ENCODE results near the gene EXOC4.

Gene EXOC4

GRCh38 chr7:134022286-134022911, 769.5 kb downstream of the EXOC4 start:
- no peak for DNase-seq

- no peak for DNase-seq
Observed at GRCh38 chr7:134024739-134025138, 771.9 kb downstream of the EXOC4 start.

- DNase-seq, result no peak
Observed at GRCh38 chr7:134028853-134029252, 776.0 kb downstream of the EXOC4 start.

- DNase-seq, result no peak
Observed at GRCh38 chr7:134029743-134030142, 776.9 kb downstream of the EXOC4 start.

GRCh38 chr7:134030460-134030865, 777.6 kb downstream of the EXOC4 start:
- no peak for DNase-seq

DNA sequence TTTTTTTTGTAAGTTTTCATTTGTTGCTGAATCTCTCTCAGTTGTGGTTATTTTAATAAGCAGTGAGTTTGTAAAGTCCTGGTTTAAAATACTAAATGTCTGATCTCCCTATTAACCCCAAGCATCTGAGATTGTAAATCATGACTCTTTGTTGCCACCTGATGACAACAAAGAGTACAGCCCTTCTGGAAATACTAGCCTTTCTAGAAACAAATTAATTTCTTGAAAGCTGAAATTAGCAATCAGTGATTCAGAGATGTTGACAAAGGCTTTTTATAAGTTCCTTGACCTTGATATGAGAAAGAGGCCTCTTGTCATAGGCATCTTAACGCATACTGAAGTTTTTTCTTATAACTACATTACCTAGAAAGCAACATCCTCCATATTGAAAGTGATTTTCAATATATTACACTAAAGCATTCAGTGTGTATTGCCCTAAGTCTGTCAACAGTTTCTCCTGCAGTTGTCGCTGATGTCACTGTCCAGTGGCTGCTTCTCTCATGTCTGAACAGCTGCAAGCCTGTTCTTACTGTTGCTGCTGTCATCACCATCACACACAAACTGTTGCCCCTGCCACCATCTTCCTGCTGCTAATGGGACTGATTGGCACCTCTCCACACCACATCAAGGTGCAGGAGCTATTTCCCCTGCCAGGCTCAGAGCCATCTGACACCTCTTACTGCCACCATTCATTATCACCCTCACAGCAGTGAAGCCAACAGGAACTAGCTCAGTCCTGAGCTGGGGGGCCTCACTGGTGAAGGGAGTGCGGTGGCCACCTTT, 779.1 kb downstream of the EXOC4 start:
- no peak for DNase-seq

DNA sequence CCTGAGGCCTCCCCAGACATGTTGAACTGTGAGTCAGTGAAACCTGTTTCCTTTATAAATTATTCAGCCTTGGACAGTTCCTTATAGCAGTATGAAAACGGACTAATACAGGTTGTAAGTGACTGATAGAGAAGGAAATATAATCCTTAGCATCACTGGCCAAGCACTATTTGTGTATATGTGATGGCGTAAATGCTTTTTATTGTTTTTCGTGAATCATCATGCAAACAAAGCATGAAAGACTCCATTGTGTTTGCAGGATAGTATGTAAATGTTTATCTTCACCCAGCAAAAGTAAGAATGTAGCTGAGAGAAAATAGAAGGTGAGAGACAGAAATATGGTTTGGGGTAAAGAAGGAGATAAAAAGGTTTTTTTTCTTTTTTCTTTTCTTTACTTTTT, 781.8 kb downstream of the EXOC4 start:
- DNase-seq, result no peak

DNA sequence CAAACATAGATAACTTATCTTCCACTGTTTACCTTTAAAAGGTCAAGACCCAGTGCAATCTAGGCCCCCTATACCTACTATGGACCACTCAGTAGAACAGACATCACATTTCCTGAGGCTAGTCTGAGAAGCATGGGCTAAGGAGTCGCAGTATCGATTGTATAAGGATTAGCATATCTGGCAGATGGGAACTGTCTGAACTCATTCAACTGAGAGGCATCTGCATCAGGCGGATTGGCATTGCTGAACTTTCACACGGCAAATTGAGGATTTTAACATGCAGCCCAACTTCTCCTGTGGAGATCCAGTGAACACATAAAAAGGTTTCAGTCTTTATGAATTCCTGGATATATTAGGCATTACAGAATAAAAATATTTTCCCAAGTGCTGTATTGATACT, 785.1 kb downstream of the EXOC4 start:
- DNase-seq, result no peak

DNA sequence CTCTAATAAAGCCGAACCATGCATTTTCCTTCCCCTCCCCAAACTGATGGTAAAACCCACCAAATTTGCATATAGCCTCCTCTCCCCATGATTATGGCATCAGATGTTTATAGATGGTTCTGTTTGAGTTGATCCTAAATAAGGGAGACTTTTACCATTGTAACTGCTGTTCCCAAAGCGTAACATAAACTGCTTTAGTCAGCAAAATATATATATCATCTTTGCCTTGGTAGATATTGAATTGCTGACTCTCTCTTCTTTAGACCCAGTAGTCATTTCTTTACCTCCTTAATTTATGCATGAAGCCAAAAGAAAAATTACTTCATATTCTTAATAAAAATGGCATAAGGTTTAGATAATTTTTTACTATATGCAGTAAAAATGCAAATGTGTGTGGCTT, 788.1 kb downstream of the EXOC4 start:
- no peak for DNase-seq

GRCh38 chr7:134041477-134041876, 788.6 kb downstream of the EXOC4 start:
- no peak for DNase-seq

- no peak for DNase-seq
Observed at GRCh38 chr7:134042307-134042706, 789.4 kb downstream of the EXOC4 start.

GRCh38 chr7:134044682-134045081, 791.8 kb downstream of the EXOC4 start:
- no peak for DNase-seq

DNA sequence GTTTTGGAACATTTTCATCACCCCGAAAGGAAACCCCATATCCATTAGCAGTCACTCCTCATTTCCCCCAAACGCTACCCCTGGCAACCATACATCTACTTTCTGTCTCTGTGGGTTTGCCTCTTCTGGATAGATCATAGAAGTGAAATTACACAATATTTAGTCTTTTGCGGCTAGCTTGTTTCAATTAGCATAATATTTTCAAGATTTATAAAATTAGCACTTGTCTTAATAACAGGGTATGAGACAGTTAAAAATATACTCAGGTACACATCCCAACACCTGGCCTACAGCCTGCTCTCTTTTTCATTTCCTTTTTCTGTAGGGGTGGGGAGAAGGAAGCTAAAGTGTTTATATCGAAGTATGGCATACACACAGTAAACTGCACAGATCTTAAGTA, 792.8 kb downstream of the EXOC4 start:
- DNase-seq, result no peak

- no peak for DNase-seq
Observed at GRCh38 chr7:134046594-134047128, 793.8 kb downstream of the EXOC4 start.

GRCh38 chr7:134047675-134048074, 794.8 kb downstream of the EXOC4 start:
- DNase-seq, result no peak

DNA sequence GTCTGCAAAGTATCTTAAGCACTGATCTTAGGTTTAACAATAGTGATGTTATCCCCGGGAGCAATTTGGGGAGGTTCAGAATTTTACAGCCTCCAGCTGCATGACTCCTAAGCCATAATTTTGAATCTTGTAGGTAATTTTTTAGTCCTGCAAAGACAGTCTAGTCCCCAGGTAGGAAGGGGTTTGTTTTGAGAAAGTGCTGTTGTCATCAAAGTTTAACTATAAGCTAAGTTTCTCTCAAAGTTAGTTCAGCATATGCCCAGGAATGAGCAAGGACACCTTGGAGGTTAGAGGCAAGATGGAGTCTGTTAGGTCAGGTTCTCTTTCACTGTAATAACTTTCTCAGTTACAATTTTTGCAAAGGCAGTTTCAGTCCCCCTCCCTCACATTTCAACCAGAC, 795.3 kb downstream of the EXOC4 start:
- no peak for DNase-seq

GRCh38 chr7:134051020-134051419, 798.1 kb downstream of the EXOC4 start:
- no peak for DNase-seq

- DNase-seq, result no peak
Observed at GRCh38 chr7:134056816-134057215, 803.9 kb downstream of the EXOC4 start.

GRCh38 chr7:134058521-134058920, 805.6 kb downstream of the EXOC4 start:
- no peak for DNase-seq

DNA sequence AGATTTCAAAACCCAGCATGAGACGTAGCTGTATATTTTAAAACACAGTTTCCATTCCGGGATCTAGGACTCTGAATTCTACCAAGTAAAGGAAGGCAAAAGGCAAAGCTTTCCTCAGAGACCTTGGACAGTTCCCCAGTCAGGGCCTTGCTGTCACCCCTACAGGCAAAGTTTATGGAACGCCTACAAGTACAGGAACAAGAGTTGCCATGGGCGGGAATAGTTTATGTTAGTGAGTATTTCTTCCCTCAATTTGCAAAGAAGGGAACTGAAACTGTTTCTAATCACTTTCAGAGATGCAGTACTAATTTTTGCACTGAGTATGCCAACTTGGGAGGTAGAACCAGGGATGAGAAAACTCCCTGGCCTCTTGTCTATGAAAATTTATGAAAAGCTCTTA, 806.1 kb downstream of the EXOC4 start:
- no peak for DNase-seq

DNA sequence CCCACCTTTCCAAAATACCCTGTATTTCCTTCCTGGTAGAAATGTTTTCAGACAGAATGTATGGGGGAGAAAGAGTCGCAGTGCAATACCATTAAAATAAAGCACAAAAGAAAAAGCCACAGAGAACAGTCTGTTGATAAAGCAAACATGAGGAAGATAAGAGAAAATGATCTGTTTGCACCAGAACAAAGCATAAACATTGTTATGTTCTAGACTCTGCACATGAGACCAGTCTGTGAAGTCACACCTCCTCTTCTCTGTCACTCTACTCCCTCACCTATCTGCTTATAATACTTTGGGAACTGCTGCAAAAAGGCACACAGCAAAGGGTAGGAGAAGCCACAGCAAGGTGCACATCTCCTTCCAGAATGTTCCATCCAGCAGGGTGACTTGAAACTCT, 807.0 kb downstream of the EXOC4 start:
- DNase-seq, result no peak

DNA sequence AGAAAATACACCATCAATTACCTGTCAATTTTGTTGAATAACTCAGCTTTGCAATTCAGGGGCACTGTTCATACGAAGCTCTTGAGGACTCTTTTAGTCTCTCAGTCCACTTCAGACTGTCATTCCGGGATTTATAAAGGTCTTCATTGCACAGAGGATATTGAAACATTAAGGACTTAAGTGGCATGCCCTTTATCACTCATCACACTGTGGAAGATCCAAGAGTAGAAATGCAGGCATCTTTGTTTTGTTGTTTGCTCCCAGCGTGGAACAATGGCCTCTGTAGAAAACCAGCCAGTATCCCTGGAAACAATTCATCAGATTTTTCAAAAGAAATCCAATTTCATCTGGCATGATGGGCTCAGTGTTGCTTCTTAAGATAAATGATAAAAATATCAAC, 808.0 kb downstream of the EXOC4 start:
- no peak for DNase-seq

GRCh38 chr7:134062460-134062859, 809.6 kb downstream of the EXOC4 start:
- DNase-seq, result no peak

DNA sequence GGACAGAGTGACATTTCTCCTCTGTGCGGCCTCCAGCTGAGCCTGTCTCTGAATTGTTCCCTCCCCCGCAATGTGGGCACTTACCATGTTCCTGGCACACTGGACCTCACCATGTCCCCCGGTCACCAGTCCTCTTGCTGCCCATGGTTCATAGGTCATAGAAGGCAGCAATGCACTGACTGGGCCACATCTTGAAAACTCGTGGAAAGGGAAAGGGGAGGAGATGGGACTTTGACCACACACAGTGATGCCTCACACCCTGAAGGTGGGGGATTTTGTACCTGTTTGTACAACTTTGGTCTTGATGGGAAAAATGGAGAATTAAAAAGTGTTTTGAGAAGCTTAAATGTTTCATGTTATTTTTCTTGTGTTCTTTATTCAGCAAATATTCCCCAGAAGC, 812.5 kb downstream of the EXOC4 start:
- no peak for DNase-seq

DNA sequence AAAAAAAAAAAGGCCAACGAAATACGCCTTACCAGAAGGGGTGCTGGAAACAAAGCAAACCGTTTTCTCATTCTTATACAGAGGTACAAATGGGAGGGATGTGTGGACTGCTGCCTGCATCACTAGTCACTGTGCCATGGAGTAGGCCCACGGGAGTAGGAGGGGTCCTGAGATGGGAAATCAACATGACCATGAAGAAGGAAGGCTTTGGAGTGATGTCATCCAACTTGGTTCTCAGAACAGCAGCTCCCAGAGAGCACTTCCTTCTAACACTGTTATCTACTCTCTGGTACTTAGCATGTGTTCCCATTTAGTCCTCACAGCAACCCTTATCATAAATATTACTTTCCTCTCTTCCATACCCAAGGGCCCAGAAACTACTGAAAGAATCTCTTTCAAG, 814.3 kb downstream of the EXOC4 start:
- DNase-seq, result no peak

All from activated CD4-positive, alpha-beta T cell treated with anti-CD3 and anti-CD28 coated beads, Interleukin-2, amount 50 U/mL, for 16 hours (primary cell).